ENCODE measurements around the gene TMEM183A. TPM values are rescaled to one million over a fixed set of nuclear protein-coding genes. Genes with fewer than 3 reads are reported as not detected.

Gene TMEM183A
- total RNA-seq, 4 donors from 2014 or later: 28.7 to 41.4 (median 30.6) TPM

- Histone ChIP-seq H3K36me3 (peaks cover 0 to 18% of the 10 kb centered on the region in 2 donors), H3K9me3 (no peaks in the 10 kb centered on the region), H3K4me1 (peaks cover 40 to 45% of the 10 kb centered on the region in 2 donors), H3K27ac (peak overlapping the region; percentile 98 to 100 (median 100)), H3K27me3 (no peaks in the 10 kb centered on the region), H3K4me3 (peak overlapping the region; percentile 89 to 99 (median 96))
- in situ Hi-C loops (cut with MboI; ENCODE audit: low sequenced_read_pairs in 4 of 4): no loop called here
- intact Hi-C loops (cut with DNase I; ENCODE audit: low total_unique reads): loop anchor here (1.0 to 5.0 kb wide), 8 partner anchors 32 to 830 kb away; partner anchors contain the start of genes PCAT6, PPFIA4, RABIF and TMEM183A
- TF ChIP-seq POLR2A (IDR thresholded peaks at IDR 0.05) (no peak), CTCF (IDR thresholded peaks at IDR 0.05 in 4 of 5, conservative IDR thresholded peaks at IDR 0.05 in 1 of 5) (no peak)
- ATAC-seq (no peak), DNase-seq (no peak)
Measured at GRCh38 chr1:202967684-202968281, 39.4 kb upstream of the TMEM183A start.

GRCh38 chr1:202968351-202968750 is 38.8 kb upstream of the TMEM183A start:
- Histone ChIP-seq H3K4me3 (no peak overlapping the region), H3K9me3 (no peaks in the 10 kb centered on the region), H3K4me1 (peaks cover 34 to 39% of the 10 kb centered on the region in 2 donors), H3K27ac (peak overlapping the region; percentile 98 to 100 (median 100)), H3K36me3 (peaks cover 0 to 12% of the 10 kb centered on the region in 2 donors), H3K27me3 (no peaks in the 10 kb centered on the region)
- DNase-seq (no peak), ATAC-seq (no peak)
- in situ Hi-C loops (cut with MboI; ENCODE audit: low sequenced_read_pairs in 4 of 4) (no loop called here), intact Hi-C loops (cut with DNase I; ENCODE audit: low total_unique reads) (loop anchor here (1.0 to 5.0 kb wide), 4 partner anchors 31 to 829 kb away; partner anchors contain the start of genes PCAT6, ZBED6 and ZC3H11A)
- TF ChIP-seq POLR2A (IDR thresholded peaks at IDR 0.05) (no peak), CTCF (IDR thresholded peaks at IDR 0.05 in 4 of 5, conservative IDR thresholded peaks at IDR 0.05 in 1 of 5) (no peak)

- H3K4me1 ChIP-seq: peaks cover 29 to 34% of the 10 kb centered on the region in 2 donors
- in situ Hi-C loops (cut with MboI; ENCODE audit: low sequenced_read_pairs in 4 of 4): no loop called here
Measured at GRCh38 chr1:202968895-202969295, 38.3 kb upstream of the TMEM183A start.

GRCh38 chr1:202972046-202972445 is 35.1 kb upstream of the TMEM183A start:
- Histone ChIP-seq H3K4me3 (no peak overlapping the region), H3K9me3 (no peaks in the 10 kb centered on the region), H3K27me3 (no peaks in the 10 kb centered on the region), H3K27ac (no peak overlapping the region), H3K36me3 (no peaks in the 10 kb centered on the region), H3K4me1 (peaks cover 10 to 15% of the 10 kb centered on the region in 2 donors)
- TF ChIP-seq POLR2A (IDR thresholded peaks at IDR 0.05): no peak
- TF ChIP-seq CTCF (IDR thresholded peaks at IDR 0.05 in 4 of 5, conservative IDR thresholded peaks at IDR 0.05 in 1 of 5): no peak
- intact Hi-C loops (cut with DNase I; ENCODE audit: low total_unique reads): no loop called here
- in situ Hi-C loops (cut with MboI; ENCODE audit: low sequenced_read_pairs in 4 of 4): no loop called here
- DNase-seq: no peak
- ATAC-seq: no peak

More at GRCh38 chr1:202968895-202969295, 38.3 kb upstream of the TMEM183A start:
- H3K36me3 ChIP-seq: peaks cover 0 to 6% of the 10 kb centered on the region in 2 donors
- H3K27me3 ChIP-seq: no peaks in the 10 kb centered on the region
- intact Hi-C loops (cut with DNase I; ENCODE audit: low total_unique reads): loop anchor here (1.0 to 5.0 kb wide), 4 partner anchors 30 to 828 kb away; partner anchors contain the start of genes PCAT6, ZBED6 and ZC3H11A
- H3K4me3 ChIP-seq: no peak overlapping the region
- TF ChIP-seq POLR2A (IDR thresholded peaks at IDR 0.05) (no peak), CTCF (IDR thresholded peaks at IDR 0.05 in 4 of 5, conservative IDR thresholded peaks at IDR 0.05 in 1 of 5) (peak; percentile 37 to 66 (median 56))
- H3K9me3 ChIP-seq: no peaks in the 10 kb centered on the region
- DNase-seq (peak; percentile 40 to 55), ATAC-seq (peak in 1 of 2 donors; percentile 26)
- peak overlapping the region; percentile 98 to 100 (median 100) for H3K27ac ChIP-seq
